ENCODE measurements around the gene CDH5.

Gene CDH5

DNA sequence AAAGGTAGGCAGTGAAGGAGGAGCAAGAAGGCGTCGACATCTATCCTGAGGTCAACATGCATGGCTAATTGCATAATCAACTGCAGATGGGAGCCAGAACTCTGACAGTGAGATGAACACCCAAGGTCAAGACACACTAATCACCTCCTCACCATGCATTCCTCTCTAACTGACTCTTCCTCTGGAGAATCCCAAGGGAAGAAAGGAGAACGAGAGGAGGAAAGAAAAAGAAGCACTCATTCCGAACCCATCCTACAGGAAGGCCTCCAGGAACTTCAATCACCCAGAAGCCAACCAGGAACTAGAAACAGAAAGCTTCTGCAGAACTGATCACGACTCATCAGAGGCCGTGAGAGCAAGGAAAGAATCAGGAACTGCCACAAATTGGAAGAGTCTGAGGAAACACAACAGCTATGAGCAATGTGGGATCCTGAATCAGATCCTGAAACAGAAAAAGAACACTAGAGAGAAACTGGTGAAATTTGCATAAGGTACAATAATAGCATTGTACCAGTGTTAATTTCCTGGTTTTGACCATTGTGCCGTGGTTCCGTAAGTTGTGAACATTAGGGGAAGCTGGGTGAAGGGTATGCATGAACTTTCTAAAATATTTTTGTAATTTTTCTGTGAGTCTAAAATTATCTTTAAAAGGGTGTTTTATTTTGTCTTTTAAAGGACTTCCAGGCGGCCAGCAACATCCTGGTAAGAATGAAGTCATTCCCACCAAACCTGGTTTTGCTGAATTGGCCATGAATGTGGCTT lies 50.6 kb downstream of the CDH5 start:
- TF ChIP-seq, protein P1, sequence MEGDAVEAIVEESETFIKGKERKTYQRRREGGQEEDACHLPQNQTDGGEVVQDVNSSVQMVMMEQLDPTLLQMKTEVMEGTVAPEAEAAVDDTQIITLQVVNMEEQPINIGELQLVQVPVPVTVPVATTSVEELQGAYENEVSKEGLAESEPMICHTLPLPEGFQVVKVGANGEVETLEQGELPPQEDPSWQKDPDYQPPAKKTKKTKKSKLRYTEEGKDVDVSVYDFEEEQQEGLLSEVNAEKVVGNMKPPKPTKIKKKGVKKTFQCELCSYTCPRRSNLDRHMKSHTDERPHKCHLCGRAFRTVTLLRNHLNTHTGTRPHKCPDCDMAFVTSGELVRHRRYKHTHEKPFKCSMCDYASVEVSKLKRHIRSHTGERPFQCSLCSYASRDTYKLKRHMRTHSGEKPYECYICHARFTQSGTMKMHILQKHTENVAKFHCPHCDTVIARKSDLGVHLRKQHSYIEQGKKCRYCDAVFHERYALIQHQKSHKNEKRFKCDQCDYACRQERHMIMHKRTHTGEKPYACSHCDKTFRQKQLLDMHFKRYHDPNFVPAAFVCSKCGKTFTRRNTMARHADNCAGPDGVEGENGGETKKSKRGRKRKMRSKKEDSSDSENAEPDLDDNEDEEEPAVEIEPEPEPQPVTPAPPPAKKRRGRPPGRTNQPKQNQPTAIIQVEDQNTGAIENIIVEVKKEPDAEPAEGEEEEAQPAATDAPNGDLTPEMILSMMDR (conservative IDR thresholded peaks at IDR 0.05): no peak
- TF ChIP-seq ZFX (IDR thresholded peaks at IDR 0.05): no peak
- H3K27ac ChIP-seq: no peak overlapping the region

DNA sequence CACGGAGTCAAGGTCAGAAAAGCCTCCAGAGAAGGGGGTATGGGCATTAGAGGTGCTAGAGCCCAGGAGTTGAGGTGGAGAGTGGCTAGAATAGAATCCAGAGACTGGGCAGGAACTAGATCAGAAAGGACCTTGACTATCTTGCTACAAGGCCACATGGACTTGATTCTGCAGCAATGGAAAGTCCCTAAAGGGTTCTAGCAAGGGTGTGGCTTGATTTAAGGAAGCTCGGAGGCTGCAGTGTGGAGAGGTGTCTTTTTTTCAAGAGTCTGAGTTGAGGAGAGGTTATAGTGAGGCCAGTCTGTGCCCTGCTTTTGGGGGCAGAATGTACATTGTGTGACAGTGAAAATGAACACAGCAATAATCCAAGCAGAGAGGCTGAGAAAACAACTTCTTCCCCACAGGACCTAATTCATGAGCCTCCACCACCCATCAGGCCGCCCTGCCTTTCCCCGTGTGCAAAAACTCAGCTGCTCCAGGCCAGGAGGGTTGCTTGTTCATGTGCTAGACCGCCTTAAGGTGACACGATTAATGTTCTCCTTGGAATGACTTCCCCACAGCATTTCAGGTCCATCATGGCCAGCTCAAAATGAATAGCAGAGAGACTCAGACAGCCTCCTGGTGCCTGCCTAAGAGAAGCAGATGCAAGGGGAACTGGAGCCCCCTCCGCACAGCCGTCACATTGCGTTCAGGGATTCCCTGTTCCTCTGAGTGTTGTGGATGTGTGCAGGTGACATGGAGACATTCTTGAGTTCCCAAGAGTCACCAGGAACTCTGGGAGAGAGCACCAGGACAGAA lies 51.9 kb downstream of the CDH5 start:
- TF ChIP-seq ZFX (IDR thresholded peaks at IDR 0.05): no peak
- TF ChIP-seq, protein P1 (conservative IDR thresholded peaks at IDR 0.05): no peak

DNA sequence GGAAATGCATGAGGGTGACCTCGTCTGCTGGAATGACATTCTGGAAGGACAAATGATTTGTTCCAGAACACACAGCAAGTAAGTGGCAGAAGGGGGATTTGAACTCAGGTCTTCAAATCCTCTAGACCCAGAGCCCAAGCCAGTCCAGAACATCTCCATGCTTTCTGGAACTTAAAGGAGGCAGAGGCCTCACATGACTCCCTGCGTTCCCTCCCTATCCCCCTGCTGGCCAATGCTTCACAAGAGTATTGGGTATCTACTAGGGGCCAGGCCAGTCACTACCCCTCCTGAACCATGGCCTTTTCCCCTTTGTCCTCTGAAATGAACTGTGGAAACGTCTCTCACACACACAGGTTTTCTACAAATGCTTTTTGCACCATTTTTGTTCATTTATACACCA lies 53.0 kb downstream of the CDH5 start:
- TF ChIP-seq, protein P1 (conservative IDR thresholded peaks at IDR 0.05): no peak; the same call in 1 of the 2 replicates
- TF ChIP-seq ZFX (IDR thresholded peaks at IDR 0.05): no peak
- H3K27ac ChIP-seq: no peak overlapping the region

More for the DNA sequence above, 51.9 kb downstream of the CDH5 start:
- no peak overlapping the region for H3K27ac ChIP-seq

DNA sequence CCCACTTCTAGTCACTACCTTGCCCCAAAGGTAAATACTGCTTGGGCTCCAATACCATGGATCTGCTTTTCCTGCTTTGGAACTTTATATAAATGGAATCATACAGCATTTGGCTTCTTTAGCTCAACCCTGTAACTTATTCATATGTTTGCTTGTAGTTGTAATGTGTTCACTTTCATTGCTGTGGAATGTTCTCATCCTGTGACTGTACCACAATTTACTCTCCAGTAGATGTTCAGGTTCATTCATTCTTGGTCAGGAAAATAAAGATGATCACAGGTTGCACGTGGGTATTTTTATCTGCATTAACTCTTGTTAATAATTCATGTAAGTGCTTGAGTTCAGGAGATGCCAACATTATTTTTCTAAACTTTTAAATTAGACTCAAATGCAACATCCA lies 53.9 kb downstream of the CDH5 start:
- no peak overlapping the region for H3K27ac ChIP-seq
- TF ChIP-seq, protein P1 (conservative IDR thresholded peaks at IDR 0.05): no peak
- no peak for TF ChIP-seq ZFX (IDR thresholded peaks at IDR 0.05)

DNA sequence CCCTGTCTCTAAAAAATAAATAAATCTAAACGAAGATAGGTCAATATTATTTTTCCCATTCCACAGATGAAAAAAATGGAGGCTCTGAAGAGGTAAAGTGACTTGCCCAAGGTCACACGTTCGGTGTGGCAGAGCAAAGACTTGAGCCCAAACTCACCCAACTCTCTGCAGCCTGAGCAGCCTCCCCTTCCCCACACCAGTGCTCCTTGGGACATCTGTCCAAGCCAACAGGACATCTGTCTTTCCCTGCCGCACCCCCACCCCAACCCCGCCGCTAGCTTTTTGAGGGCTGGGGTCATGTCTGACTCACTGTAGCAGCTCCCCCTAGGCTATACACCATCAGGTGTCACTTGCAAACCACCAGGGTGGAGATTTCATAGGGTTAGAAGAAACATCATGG lies 55.4 kb downstream of the CDH5 start:
- no peak overlapping the region for H3K27ac ChIP-seq
- TF ChIP-seq ZFX (IDR thresholded peaks at IDR 0.05): no peak

DNA sequence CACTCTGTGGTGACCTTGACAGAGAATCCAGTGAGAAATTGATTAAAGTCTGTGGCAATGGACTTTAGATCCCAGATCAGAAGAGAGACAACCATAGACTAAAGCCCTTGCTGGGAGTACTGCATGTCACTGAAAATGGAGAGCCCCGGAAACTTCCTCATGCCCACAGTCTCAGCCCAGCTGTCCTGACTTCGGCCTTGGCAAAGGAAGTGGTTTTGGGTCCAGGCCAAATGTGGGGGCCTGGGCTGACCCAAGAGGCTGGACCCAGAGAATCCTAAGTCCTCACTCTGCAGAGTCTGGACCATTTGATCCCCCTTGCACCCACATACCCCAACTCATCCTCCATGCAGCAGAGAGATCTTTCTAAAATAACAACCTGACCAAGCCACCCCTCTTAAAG lies 55.9 kb downstream of the CDH5 start:
- TF ChIP-seq, protein P1 (conservative IDR thresholded peaks at IDR 0.05): no peak
- no peak for TF ChIP-seq ZFX (IDR thresholded peaks at IDR 0.05)
- H3K27ac ChIP-seq: no peak overlapping the region

DNA sequence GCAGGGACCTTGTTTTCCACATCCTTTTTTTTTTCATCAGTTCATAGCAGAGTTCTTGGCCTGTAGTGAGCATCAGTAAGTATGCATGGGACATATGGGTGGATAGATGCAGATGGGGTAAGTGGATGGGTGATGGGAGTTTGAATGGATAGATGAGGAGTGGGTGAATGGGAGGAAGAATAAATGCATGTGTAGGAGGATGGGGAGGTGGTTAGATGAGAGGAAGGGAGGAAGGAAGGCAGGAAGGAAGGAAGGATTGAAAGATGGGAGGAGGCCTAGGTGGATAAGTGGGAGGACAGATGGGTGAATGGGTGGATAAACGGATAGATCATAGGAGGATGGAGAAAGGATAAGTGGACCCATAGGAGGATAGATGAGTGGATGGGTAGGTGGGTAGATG lies 56.7 kb downstream of the CDH5 start:
- no peak for TF ChIP-seq ZFX (IDR thresholded peaks at IDR 0.05)
- TF ChIP-seq, protein P1 (conservative IDR thresholded peaks at IDR 0.05): no peak
- H3K27ac ChIP-seq: no peak overlapping the region
